GM19467 (cell line): ENCODE results near the gene ATP7B.
"Not testable (repeated sequence)": the region's sequence is repeated elsewhere in the genome, so short reads cannot be mapped to it uniquely, and the experiment has no call there.

Experiments used
- ATAC-seq: cut with Tn5 transposase; IDR thresholded peaks from one replicate; pipeline ENCODE4 v1.9.1; 2021; ENCODE audit warnings: mild to moderate bottlenecking, moderate library complexity; ENCODE audit not compliant: unreplicated experiment

The ATP7B gene

GRCh38 chr13:51924756-51925544, 86.3 kb downstream of the ATP7B start:
- ATAC-seq: no peak

- peak; percentile 57 for ATAC-seq
These were observed 87.2 kb downstream of the ATP7B start for GRCh38 chr13:51923983-51924539.

GRCh38 chr13:51922771-51923480, 88.3 kb downstream of the ATP7B start:
- no peak for ATAC-seq

- no peak for ATAC-seq
These were observed 89.2 kb downstream of the ATP7B start for GRCh38 chr13:51921790-51922740.

- ATAC-seq: no peak
These were observed 90.5 kb downstream of the ATP7B start for GRCh38 chr13:51920786-51921185.

- no peak for ATAC-seq
These were observed 91.0 kb downstream of the ATP7B start for GRCh38 chr13:51920267-51920666.

GRCh38 chr13:51919531-51919930, 91.7 kb downstream of the ATP7B start:
- no peak for ATAC-seq

- ATAC-seq: no peak
These were observed 94.3 kb downstream of the ATP7B start for GRCh38 chr13:51916962-51917361.

GRCh38 chr13:51916051-51916818, 95.0 kb downstream of the ATP7B start:
- ATAC-seq: no peak

- no peak for ATAC-seq
These were observed 97.1 kb downstream of the ATP7B start for GRCh38 chr13:51914137-51914493.

GRCh38 chr13:51913421-51914136, 97.7 kb downstream of the ATP7B start:
- no peak for ATAC-seq

- no peak for ATAC-seq
These were observed 98.6 kb downstream of the ATP7B start for GRCh38 chr13:51912511-51913225.

- no peak for ATAC-seq
These were observed 99.2 kb downstream of the ATP7B start for GRCh38 chr13:51912091-51912490.

- no peak for ATAC-seq
These were observed 100.7 kb downstream of the ATP7B start for GRCh38 chr13:51910508-51910907.

GRCh38 chr13:51909265-51909664, 102.0 kb downstream of the ATP7B start:
- not testable (repeated sequence) for ATAC-seq

GRCh38 chr13:51907040-51907732, 104.1 kb downstream of the ATP7B start:
- ATAC-seq: no peak

GRCh38 chr13:51906581-51906980, 104.7 kb downstream of the ATP7B start:
- ATAC-seq: no peak

GRCh38 chr13:51905787-51906186, 105.5 kb downstream of the ATP7B start:
- ATAC-seq: no peak
